DOHH2 (cell line): ENCODE measurements around the gene ZIC4.

Experiments
- EZH2phosphoT487 ChIP-seq: fragments of 200-600 bp; sonication (generic); IDR thresholded peaks from 2 replicates; pipeline ENCODE4 v1.6.1; 2017; ENCODE audit warnings: borderline replicate concordance, mild to moderate bottlenecking, antibody characterized with exemption, low read length, moderate library complexity, mixed read lengths
- TF ChIP-seq, protein P1 (sequence below): fragments of 200-600 bp; sonication (generic); IDR thresholded peaks from one replicate; pipeline ENCODE4 v1.5.1; 2014; ENCODE audit warnings: antibody characterized with exemption, mild to moderate bottlenecking, low read depth, low read length; ENCODE audit not compliant: poor library complexity, severe bottlenecking

DNA sequence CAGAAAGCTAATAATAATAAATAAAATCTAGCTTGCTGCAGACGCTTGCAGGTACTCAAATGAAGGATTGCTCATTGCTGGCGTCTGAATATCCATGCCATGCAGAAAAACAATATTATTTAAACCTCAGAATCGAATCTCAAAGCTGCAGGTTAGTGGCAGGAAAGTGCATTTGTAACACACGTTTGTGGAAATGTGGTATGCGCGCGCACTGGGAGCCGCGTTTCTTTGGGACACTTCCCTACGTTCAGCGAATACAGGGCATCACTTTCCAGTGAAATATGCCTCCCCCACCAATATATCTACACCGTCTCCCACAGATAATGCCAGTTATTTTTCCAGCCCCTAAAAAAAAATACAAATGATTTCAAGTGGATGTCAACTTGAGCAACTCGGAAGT, 37.1 kb downstream of the ZIC4 start:
- TF ChIP-seq, protein P1, sequence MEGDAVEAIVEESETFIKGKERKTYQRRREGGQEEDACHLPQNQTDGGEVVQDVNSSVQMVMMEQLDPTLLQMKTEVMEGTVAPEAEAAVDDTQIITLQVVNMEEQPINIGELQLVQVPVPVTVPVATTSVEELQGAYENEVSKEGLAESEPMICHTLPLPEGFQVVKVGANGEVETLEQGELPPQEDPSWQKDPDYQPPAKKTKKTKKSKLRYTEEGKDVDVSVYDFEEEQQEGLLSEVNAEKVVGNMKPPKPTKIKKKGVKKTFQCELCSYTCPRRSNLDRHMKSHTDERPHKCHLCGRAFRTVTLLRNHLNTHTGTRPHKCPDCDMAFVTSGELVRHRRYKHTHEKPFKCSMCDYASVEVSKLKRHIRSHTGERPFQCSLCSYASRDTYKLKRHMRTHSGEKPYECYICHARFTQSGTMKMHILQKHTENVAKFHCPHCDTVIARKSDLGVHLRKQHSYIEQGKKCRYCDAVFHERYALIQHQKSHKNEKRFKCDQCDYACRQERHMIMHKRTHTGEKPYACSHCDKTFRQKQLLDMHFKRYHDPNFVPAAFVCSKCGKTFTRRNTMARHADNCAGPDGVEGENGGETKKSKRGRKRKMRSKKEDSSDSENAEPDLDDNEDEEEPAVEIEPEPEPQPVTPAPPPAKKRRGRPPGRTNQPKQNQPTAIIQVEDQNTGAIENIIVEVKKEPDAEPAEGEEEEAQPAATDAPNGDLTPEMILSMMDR, result no peak
- no peak for TF ChIP-seq EZH2phosphoT487
